GM23338 (cell line): Measurements from ENCODE around the gene NECTIN1. TPM values are rescaled to one million over a fixed set of nuclear protein-coding genes. Genes with fewer than 3 reads are reported as not detected.

Experiments
- ATAC-seq: fragments of 200-7000 bp; cut with Tn5 transposase; 3 replicates; pipeline ENCODE4 v1.9.1; 2020
- DNase-seq: peaks from one replicate; pipeline ENCODE4 v3.0.0-alpha.2; 2015; ENCODE audit warnings: low spot score
- H2AFZ ChIP-seq: fragments of 200-600 bp; sonication (generic); 2 replicates; pipeline ENCODE4 v1.8.0; 2016; ENCODE audit warnings: antibody characterized with exemption, mild to moderate bottlenecking, moderate library complexity
- H3F3A ChIP-seq: fragments of 200-600 bp; sonication (generic); replicated peaks from 2 replicates; pipeline ENCODE4 v1.8.0; 2017; ENCODE audit warnings: antibody characterized with exemption, mixed run types, low read depth
- H3K27ac ChIP-seq: fragments of 200-600 bp; sonication (generic); 2 replicates; pipeline ENCODE4 v1.6.1; 2016; ENCODE audit warnings: low read depth
- H3K27me3 ChIP-seq: fragments of 200-600 bp; sonication (generic); 2 replicates; pipeline ENCODE4 v1.8.0; 2016; ENCODE audit warnings: mild to moderate bottlenecking, mixed run types, moderate library complexity; ENCODE audit not compliant: insufficient read depth
- H3K36me3 ChIP-seq: fragments of 200-600 bp; sonication (generic); 2 replicates; pipeline ENCODE4 v1.8.0; 2016; ENCODE audit warnings: mild to moderate bottlenecking; ENCODE audit not compliant: insufficient read depth
- H3K4me1 ChIP-seq: fragments of 200-600 bp; sonication (generic); 2 replicates; pipeline ENCODE4 v1.8.0; 2016; ENCODE audit warnings: mild to moderate bottlenecking, moderate library complexity; ENCODE audit not compliant: insufficient read depth
- H3K4me2 ChIP-seq: fragments of 200-600 bp; sonication (generic); 2 replicates; pipeline ENCODE4 v1.7.1; 2017; ENCODE audit warnings: mixed run types
- H3K4me3 ChIP-seq: fragments of 200-600 bp; sonication (generic); 2 replicates; pipeline ENCODE4 v1.6.1; 2016; ENCODE audit warnings: mixed run types
- H3K79me2 ChIP-seq: fragments of 200-600 bp; sonication (generic); replicated peaks from 2 replicates; pipeline ENCODE4 v1.8.0; 2017; ENCODE audit warnings: mild to moderate bottlenecking; ENCODE audit not compliant: insufficient read depth
- H3K9me2 ChIP-seq: fragments of 200-600 bp; sonication (generic); 2 replicates; pipeline ENCODE4 v1.8.0; 2017; ENCODE audit not compliant: insufficient read depth
- H4K20me1 ChIP-seq: fragments of 200-600 bp; sonication (generic); replicated peaks from 2 replicates; pipeline ENCODE4 v1.8.0; 2017; ENCODE audit warnings: mild to moderate bottlenecking; ENCODE audit not compliant: insufficient read depth
- H3K27ac Mint-ChIP-seq: 2 replicates; pipeline ENCODE4 v1.8.0; 2020; ENCODE audit warnings: inconsistent platforms, mild to moderate bottlenecking, moderate library complexity, mixed read lengths
- H3K27me3 Mint-ChIP-seq: 3 replicates; pipeline ENCODE4 v1.8.0; 2022; ENCODE audit warnings: low read depth, mild to moderate bottlenecking, moderate library complexity, mixed read lengths, inconsistent platforms; ENCODE audit not compliant: insufficient read depth, poor library complexity
- H3K36me3 Mint-ChIP-seq: 3 replicates; pipeline ENCODE4 v1.8.0; 2021; ENCODE audit warnings: low read depth, mild to moderate bottlenecking, inconsistent platforms, moderate library complexity, mixed read lengths
- H3K4me1 Mint-ChIP-seq: 3 replicates; pipeline ENCODE4 v1.8.0; 2020; ENCODE audit warnings: mild to moderate bottlenecking, inconsistent platforms, mixed read lengths
- H3K4me3 Mint-ChIP-seq: 3 replicates; pipeline ENCODE4 v1.8.0; 2021; ENCODE audit warnings: moderate library complexity, mild to moderate bottlenecking, inconsistent platforms, mixed read lengths
- H3K9me3 Mint-ChIP-seq: 3 replicates; pipeline ENCODE4 v1.8.0; 2020; ENCODE audit warnings: moderate library complexity, mild to moderate bottlenecking, inconsistent platforms, mixed read lengths
- CREB1 ChIP-seq: fragments of 250-450 bp; sonication (Bioruptor Pico); IDR thresholded peaks from 2 replicates; pipeline ENCODE4 v1.5.0; 2020; ENCODE audit warnings: low read depth, mild to moderate bottlenecking, moderate library complexity
- CTCF ChIP-seq, 2 experiments: fragments of 200-600 bp in 1 of 2; sonication (generic) in 1 of 2; conservative IDR thresholded peaks; 2 replicates each; pipeline versions ENCODE4 v1.5.1 to v1.6.1; 2016 to 2017; ENCODE audit warnings: antibody characterized with exemption in 2 of 2, low read depth in 2 of 2, mild to moderate bottlenecking in 2 of 2, moderate library complexity in 1 of 2
- EZH2 ChIP-seq: fragments of 200-600 bp; sonication (generic); IDR thresholded peaks from one replicate; pipeline ENCODE4 v1.8.0; 2017; ENCODE audit warnings: antibody characterized with exemption, mild to moderate bottlenecking, low read depth; ENCODE audit not compliant: unreplicated experiment
- EZH2phosphoT487 ChIP-seq: fragments of 200-600 bp; sonication (generic); IDR thresholded peaks from one replicate; pipeline ENCODE4 v1.8.1; 2018; ENCODE audit warnings: antibody characterized with exemption; ENCODE audit not compliant: unreplicated experiment
- JUNB ChIP-seq: IDR thresholded peaks from one replicate; pipeline ENCODE4 v1.6.1; 2016; ENCODE audit warnings: antibody characterized with exemption; ENCODE audit not compliant: unreplicated experiment
- NANOG ChIP-seq: IDR thresholded peaks from 2 replicates; pipeline ENCODE4 v1.6.1; 2016; ENCODE audit warnings: antibody characterized with exemption, borderline replicate concordance
- POLR2AphosphoS5 ChIP-seq: IDR thresholded peaks from 2 replicates; pipeline ENCODE4 v1.6.1; 2016; ENCODE audit warnings: antibody characterized with exemption, low read depth
- REST ChIP-seq: IDR thresholded peaks from one replicate; pipeline ENCODE4 v1.6.1; 2018; ENCODE audit warnings: antibody characterized with exemption; ENCODE audit not compliant: unreplicated experiment
- STAT1 ChIP-seq: IDR thresholded peaks from one replicate; pipeline ENCODE4 v1.6.1; 2016; ENCODE audit warnings: antibody characterized with exemption; ENCODE audit not compliant: unreplicated experiment
- ZNF114 ChIP-seq: fragments of 250-450 bp; sonication (Bioruptor Pico); IDR thresholded peaks from 2 replicates; pipeline ENCODE4 v1.5.0; 2020; ENCODE audit warnings: mild to moderate bottlenecking, moderate library complexity
- ZNF331 ChIP-seq: fragments of 250-450 bp; sonication (Bioruptor Pico); IDR thresholded peaks from 2 replicates; pipeline ENCODE4 v1.5.0; 2020; ENCODE audit warnings: low read depth, mild to moderate bottlenecking, moderate library complexity
- polyA plus RNA-seq: library from polyadenylated mRNA; unstranded; fragments of >200 nt; fragmentation: Nextera tagmentation; extraction: Ambion mirVana; gene quantifications from 2 replicates; pipeline ENCODE4 v1.2.1, GENCODE V29; 2016
- total RNA-seq: library from RNA; depleted of rRNA; stranded (reverse); fragments of >200 nt; shearing (Covaris generic); gene quantifications from 2 replicates; pipeline ENCODE4 v1.2.3, GENCODE V29; 2014
- TF ChIP-seq, protein P1 (sequence below): fragments of 250-450 bp; sonication (Bioruptor Pico); IDR thresholded peaks from 2 replicates; pipeline ENCODE4 v1.5.0; 2020; ENCODE audit warnings: mild to moderate bottlenecking, moderate library complexity
- TF ChIP-seq, protein P2 (sequence below): IDR thresholded peaks from 2 replicates; pipeline ENCODE4 v1.6.1; 2016; ENCODE audit warnings: antibody characterized with exemption

Gene NECTIN1
- total and polyA plus RNA-seq, 2 experiments from 2014 or later, result 18.7 to 56.3 TPM

- H4K20me1 ChIP-seq, result no peaks in the 10 kb centered on the region
- H3K9me2 ChIP-seq, result no peaks in the 10 kb centered on the region
- H3K27me3 Mint-ChIP-seq, result peaks cover 18% of the 10 kb centered on the region
- peak overlapping the region; percentile 97; the same call in 1 of the 2 replicates for H3K4me2 ChIP-seq
- 0 out of 3 replicates have a peak, but pooled peaks cover under 1% of the 10 kb centered on the region for H3K36me3 Mint-ChIP-seq
- 0 out of 2 replicates have a peak, but pooled peaks cover 4% of the 10 kb centered on the region for H3F3A ChIP-seq
- no peak for DNase-seq
- H2AFZ ChIP-seq, result no peak overlapping the region
- H3K36me3 ChIP-seq, result no peaks in the 10 kb centered on the region
- peaks cover 19% of the 10 kb centered on the region for H3K4me1 Mint-ChIP-seq
- H3K27ac ChIP-seq, result no peak overlapping the region
- H3K4me1 ChIP-seq, result peaks cover 11% of the 10 kb centered on the region
- peak overlapping the region; percentile 98; the same call in 2 of the 3 replicates for H3K4me3 Mint-ChIP-seq
- H3K79me2 ChIP-seq, result peaks cover 22% of the 10 kb centered on the region
- ATAC-seq, result no peak
- H3K4me3 ChIP-seq, result peak overlapping the region; percentile 96; the same call in 1 of the 2 replicates
- H3K9me3 Mint-ChIP-seq, result no peaks in the 10 kb centered on the region
- TF ChIP-seq, protein P1, sequence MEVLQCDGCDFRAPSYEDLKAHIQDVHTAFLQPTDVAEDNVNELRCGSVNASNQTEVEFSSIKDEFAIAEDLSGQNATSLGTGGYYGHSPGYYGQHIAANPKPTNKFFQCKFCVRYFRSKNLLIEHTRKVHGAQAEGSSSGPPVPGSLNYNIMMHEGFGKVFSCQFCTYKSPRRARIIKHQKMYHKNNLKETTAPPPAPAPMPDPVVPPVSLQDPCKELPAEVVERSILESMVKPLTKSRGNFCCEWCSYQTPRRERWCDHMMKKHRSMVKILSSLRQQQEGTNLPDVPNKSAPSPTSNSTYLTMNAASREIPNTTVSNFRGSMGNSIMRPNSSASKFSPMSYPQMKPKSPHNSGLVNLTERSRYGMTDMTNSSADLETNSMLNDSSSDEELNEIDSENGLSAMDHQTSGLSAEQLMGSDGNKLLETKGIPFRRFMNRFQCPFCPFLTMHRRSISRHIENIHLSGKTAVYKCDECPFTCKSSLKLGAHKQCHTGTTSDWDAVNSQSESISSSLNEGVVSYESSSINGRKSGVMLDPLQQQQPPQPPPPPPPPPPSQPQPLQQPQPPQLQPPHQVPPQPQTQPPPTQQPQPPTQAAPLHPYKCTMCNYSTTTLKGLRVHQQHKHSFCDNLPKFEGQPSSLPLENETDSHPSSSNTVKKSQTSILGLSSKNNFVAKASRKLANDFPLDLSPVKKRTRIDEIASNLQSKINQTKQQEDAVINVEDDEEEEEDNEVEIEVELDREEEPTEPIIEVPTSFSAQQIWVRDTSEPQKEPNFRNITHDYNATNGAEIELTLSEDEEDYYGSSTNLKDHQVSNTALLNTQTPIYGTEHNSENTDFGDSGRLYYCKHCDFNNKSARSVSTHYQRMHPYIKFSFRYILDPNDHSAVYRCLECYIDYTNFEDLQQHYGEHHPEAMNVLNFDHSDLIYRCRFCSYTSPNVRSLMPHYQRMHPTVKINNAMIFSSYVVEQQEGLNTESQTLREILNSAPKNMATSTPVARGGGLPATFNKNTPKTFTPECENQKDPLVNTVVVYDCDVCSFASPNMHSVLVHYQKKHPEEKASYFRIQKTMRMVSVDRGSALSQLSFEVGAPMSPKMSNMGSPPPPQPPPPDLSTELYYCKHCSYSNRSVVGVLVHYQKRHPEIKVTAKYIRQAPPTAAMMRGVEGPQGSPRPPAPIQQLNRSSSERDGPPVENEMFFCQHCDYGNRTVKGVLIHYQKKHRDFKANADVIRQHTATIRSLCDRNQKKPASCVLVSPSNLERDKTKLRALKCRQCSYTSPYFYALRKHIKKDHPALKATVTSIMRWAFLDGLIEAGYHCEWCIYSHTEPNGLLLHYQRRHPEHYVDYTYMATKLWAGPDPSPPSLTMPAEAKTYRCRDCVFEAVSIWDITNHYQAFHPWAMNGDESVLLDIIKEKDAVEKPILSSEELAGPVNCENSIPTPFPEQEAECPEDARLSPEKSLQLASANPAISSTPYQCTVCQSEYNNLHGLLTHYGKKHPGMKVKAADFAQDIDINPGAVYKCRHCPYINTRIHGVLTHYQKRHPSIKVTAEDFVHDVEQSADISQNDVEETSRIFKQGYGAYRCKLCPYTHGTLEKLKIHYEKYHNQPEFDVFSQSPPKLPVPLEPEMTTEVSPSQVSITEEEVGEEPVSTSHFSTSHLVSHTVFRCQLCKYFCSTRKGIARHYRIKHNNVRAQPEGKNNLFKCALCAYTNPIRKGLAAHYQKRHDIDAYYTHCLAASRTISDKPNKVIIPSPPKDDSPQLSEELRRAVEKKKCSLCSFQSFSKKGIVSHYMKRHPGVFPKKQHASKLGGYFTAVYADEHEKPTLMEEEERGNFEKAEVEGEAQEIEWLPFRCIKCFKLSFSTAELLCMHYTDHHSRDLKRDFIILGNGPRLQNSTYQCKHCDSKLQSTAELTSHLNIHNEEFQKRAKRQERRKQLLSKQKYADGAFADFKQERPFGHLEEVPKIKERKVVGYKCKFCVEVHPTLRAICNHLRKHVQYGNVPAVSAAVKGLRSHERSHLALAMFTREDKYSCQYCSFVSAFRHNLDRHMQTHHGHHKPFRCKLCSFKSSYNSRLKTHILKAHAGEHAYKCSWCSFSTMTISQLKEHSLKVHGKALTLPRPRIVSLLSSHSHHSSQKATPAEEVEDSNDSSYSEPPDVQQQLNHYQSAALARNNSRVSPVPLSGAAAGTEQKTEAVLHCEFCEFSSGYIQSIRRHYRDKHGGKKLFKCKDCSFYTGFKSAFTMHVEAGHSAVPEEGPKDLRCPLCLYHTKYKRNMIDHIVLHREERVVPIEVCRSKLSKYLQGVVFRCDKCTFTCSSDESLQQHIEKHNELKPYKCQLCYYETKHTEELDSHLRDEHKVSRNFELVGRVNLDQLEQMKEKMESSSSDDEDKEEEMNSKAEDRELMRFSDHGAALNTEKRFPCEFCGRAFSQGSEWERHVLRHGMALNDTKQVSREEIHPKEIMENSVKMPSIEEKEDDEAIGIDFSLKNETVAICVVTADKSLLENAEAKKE (CRISPR knock-in tag), result no peak
- TF ChIP-seq ZNF331, result no peak
- TF ChIP-seq CTCF (conservative IDR thresholded peaks at IDR 0.05; ENCODE audit: low read depth in 2 of 2), result no peak
- TF ChIP-seq POLR2AphosphoS5, result no peak
- TF ChIP-seq STAT1, result no peak
- TF ChIP-seq EZH2phosphoT487, result no peak
- no peak for TF ChIP-seq CREB1 (CRISPR knock-in tag)
- no peak for TF ChIP-seq ZNF114 (CRISPR knock-in tag)
- TF ChIP-seq REST, result no peak
- no peak for TF ChIP-seq JUNB
- no peak for TF ChIP-seq EZH2
- TF ChIP-seq, protein P2, sequence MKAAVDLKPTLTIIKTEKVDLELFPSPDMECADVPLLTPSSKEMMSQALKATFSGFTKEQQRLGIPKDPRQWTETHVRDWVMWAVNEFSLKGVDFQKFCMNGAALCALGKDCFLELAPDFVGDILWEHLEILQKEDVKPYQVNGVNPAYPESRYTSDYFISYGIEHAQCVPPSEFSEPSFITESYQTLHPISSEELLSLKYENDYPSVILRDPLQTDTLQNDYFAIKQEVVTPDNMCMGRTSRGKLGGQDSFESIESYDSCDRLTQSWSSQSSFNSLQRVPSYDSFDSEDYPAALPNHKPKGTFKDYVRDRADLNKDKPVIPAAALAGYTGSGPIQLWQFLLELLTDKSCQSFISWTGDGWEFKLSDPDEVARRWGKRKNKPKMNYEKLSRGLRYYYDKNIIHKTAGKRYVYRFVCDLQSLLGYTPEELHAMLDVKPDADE, result no peak
- TF ChIP-seq NANOG, result no peak
- H3K27ac Mint-ChIP-seq, result no peak overlapping the region
- H3K27me3 ChIP-seq, result no peaks in the 10 kb centered on the region
Measured at GRCh38 chr11:119730789-119731386, 1.9 kb upstream of the NECTIN1 start.
